ENCODE results near the gene FTCDNL1.

DNA sequence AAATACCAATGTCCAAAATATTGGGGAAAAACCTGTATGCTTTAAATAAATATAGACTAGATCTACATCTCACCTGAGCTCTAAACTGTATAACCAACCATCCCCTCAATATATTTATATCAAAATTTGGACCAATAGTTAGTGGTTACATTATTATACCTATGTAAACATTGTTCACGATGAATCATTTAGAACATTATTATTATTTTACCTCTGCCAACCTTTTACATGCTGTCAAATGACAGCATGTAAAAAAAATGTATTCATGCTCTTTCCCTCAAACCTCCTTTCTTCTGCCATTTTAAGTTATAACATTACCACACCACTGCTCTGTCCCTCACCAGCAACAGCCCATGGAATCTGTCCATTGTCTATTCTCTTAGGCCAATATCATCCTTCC is 9.6 kb downstream of the FTCDNL1 start:
- TF ChIP-seq POLR2A (IDR thresholded peaks at IDR 0.05; ENCODE audit: low read length) = no peak
- TF ChIP-seq GATA1 (IDR thresholded peaks at IDR 0.05; ENCODE audit: low read depth, low read length) = no peak
